Esophagus squamous epithelium (tissue), 5 donors: ENCODE results near the gene C9orf85. TPM values are rescaled to one million over a fixed set of nuclear protein-coding genes. Genes with fewer than 3 reads are reported as not detected.

Source experiments
- DNase-seq: peaks from one replicate; lab custom pipeline; 2025; lab: John Stamatoyannopoulos, UW
- H3K27ac ChIP-seq, 4 donors: fragments of 200-600 bp; sonication (generic); one replicate each; pipeline ENCODE4 v1.5.1; 2016 to 2019; ENCODE audit warnings: mild to moderate bottlenecking in 1 of 4
- H3K27me3 ChIP-seq, 4 donors: fragments of 200-600 bp; sonication (generic); 1 replicate in 3 of 4; 2 replicates in 1 of 4; pipeline versions ENCODE4 v1.5.1 to v1.6.0; 2017 to 2021; ENCODE audit warnings: antibody characterized with exemption in 1 of 4
- H3K36me3 ChIP-seq, 3 donors: fragments of 200-600 bp; sonication (generic); one replicate each; pipeline ENCODE4 v1.5.1; 2016 to 2019
- H3K4me1 ChIP-seq, 3 donors: fragments of 200-600 bp; sonication (generic); one replicate each; pipeline ENCODE4 v1.5.1; 2017 to 2019
- H3K4me3 ChIP-seq, 4 donors: fragments of 200-600 bp; sonication (generic); 1 replicate in 3 of 4; 2 replicates in 1 of 4; pipeline ENCODE4 v1.5.1; 2016 to 2019; ENCODE audit warnings: mild to moderate bottlenecking in 2 of 4, moderate library complexity in 1 of 4
- H3K9me3 ChIP-seq, 3 donors: fragments of 200-600 bp; sonication (generic); one replicate each; pipeline ENCODE4 v1.5.1; 2016 to 2019
- CTCF ChIP-seq, 6 experiments: fragments of 450-650 bp in 4 of 6; fragments of 200-600 bp in 2 of 6; sonication (generic) in 2 of 6; IDR thresholded peaks; one replicate each; pipeline ENCODE4 v1.5.1; 2016 to 2019; ENCODE audit warnings: antibody characterized with exemption in 6 of 6, mild to moderate bottlenecking in 4 of 6, moderate library complexity in 4 of 6
- POLR2A ChIP-seq, 4 donors: fragments of 450-650 bp; IDR thresholded peaks; one replicate each; pipeline ENCODE4 v1.6.1; 2017; ENCODE audit warnings: antibody characterized with exemption in 4 of 4, mild to moderate bottlenecking in 4 of 4, moderate library complexity in 3 of 4
- WGBS, 2 donors: methylation state at CpG; one replicate each; pipeline ENCODE4 v1.1.5; 2018; 5-methylcytosine and 5-hydroxymethylcytosine counted together
- intact Hi-C: fragments of 100-400 bp; cut with DNase I; formaldehyde crosslinking; loops from one replicate; pipeline ENCODE4 v1.15.0; 2022
- small RNA-seq, 4 donors: library from RNA; depleted of rRNA; stranded (forward); fragments of <200 nt; gene quantifications; one replicate each; pipeline ENCODE3, GENCODE V24; 2016
- total RNA-seq, 4 donors: library from RNA; depleted of rRNA; stranded (reverse); fragments of >200 nt; gene quantifications; one replicate each; pipeline ENCODE4 v1.1.0, GENCODE V29; 2016
- donor health status: DM: yes; HTN: yes; CAD: no.

C9orf85 gene
- total RNA-seq, 4 donors from 2014 or later: 9.1 to 12.8 (median 10.4) TPM

- no peak overlapping the region for H3K27ac ChIP-seq
- H3K4me3 ChIP-seq: no peak overlapping the region
- H3K9me3 ChIP-seq: no peaks in the 10 kb centered on the region
- no peaks in the 10 kb centered on the region for H3K27me3 ChIP-seq
- TF ChIP-seq POLR2A (IDR thresholded peaks at IDR 0.05) (no peak), CTCF (IDR thresholded peaks at IDR 0.05) (no peak)
- no peaks in the 10 kb centered on the region for H3K4me1 ChIP-seq
- no peak for DNase-seq
- H3K36me3 ChIP-seq: no peaks in the 10 kb centered on the region
- 0% methylated on average over 1 of the region's 1 CpG for WGBS, 2 donors
- intact Hi-C loops: no loop called here
These were observed 101.9 kb downstream of the C9orf85 start for GRCh38 chr9:72013292-72013760.

DNA sequence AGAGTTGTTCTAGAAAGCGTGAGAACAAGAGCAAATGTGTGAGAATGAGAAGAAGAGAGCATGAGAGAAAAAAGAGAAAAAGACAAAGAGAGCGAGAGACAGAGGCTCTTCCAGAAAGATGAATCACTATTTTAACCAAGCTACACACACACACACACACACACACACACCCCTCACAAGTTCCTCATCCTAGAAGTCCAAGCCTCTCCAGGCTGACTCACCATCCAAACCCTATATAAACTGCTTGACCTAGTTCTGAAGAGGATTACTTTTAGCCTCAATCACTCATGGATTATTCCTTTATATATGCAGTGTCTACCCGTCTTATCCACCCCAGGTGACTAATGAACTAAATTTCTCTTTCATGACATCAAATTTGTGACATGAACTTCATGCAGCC lies 111.4 kb downstream of the C9orf85 start:
- Histone ChIP-seq H3K27me3 (no peaks in the 10 kb centered on the region), H3K4me3 (no peak overlapping the region), H3K27ac (peak overlapping the region in 3 of 4 donors; percentile 53 to 78 (median 57)), H3K9me3 (no peaks in the 10 kb centered on the region), H3K36me3 (no peaks in the 10 kb centered on the region), H3K4me1 (peaks cover 0 to 22% (median 0%) of the 10 kb centered on the region in 3 donors)
- TF ChIP-seq CTCF (IDR thresholded peaks at IDR 0.05): no peak
- TF ChIP-seq POLR2A (IDR thresholded peaks at IDR 0.05): no peak
- no peak for DNase-seq
- intact Hi-C loops: loop anchor here (5.0 kb wide), 1 partner anchor 216 kb away; no protein-coding TSS in a partner anchor
- WGBS, 2 donors: 28 to 32% methylated on average over 3 of the region's 3 CpGs

Small RNA genes lying within 50 kb of the gene (small RNA-seq; reads per million reads assigned to genes)
- gene HSPB1P1: 0 to 0.18 (median 0.07) reads per million in 4 donors
- 0 reads per million in 4 donors for gene RF00019

Other genes with a start within 250 kb of the C9orf85 start
- 10 to 100 TPM in 3 of 4 donors, 1 to 10 TPM in 1; 7.6 to 34.5 (median 12.3) TPM for gene CEMIP2, start 143.1 kb upstream of the C9orf85 start, total RNA-seq
- gene ABHD17B, start 446 bp upstream of the C9orf85 start, total RNA-seq: 10 to 100 TPM; 21.2 to 24.7 (median 22.2) TPM
- not detected for gene C9orf57, start 149.0 kb downstream of the C9orf85 start, total RNA-seq
- 1 to 10 TPM in 1 of 4 donors, under 1 TPM in 1, not detected in 2; 0.76 to 2.4 TPM for gene GDA, start 237.8 kb downstream of the C9orf85 start, total RNA-seq